VCaP (cell line): ENCODE data around the gene KCNIP4.

Experiments used
- H3K27ac ChIP-seq: fragments of 450-650 bp; 2 replicates; pipeline ENCODE4 v1.5.1; 2017
- TF ChIP-seq, protein P1 (sequence below): fragments of 450-650 bp; conservative IDR thresholded peaks from 2 replicates; pipeline ENCODE4 v1.5.1; 2017; ENCODE audit warnings: mild to moderate bottlenecking, moderate library complexity

KCNIP4 gene

GRCh38 chr4:21695141-21695540 lies 253.4 kb downstream of the KCNIP4 start:
- H3K27ac ChIP-seq: no peak overlapping the region
- TF ChIP-seq, protein P1, sequence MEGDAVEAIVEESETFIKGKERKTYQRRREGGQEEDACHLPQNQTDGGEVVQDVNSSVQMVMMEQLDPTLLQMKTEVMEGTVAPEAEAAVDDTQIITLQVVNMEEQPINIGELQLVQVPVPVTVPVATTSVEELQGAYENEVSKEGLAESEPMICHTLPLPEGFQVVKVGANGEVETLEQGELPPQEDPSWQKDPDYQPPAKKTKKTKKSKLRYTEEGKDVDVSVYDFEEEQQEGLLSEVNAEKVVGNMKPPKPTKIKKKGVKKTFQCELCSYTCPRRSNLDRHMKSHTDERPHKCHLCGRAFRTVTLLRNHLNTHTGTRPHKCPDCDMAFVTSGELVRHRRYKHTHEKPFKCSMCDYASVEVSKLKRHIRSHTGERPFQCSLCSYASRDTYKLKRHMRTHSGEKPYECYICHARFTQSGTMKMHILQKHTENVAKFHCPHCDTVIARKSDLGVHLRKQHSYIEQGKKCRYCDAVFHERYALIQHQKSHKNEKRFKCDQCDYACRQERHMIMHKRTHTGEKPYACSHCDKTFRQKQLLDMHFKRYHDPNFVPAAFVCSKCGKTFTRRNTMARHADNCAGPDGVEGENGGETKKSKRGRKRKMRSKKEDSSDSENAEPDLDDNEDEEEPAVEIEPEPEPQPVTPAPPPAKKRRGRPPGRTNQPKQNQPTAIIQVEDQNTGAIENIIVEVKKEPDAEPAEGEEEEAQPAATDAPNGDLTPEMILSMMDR: no peak

GRCh38 chr4:21692241-21692640 lies 256.3 kb downstream of the KCNIP4 start:
- no peak overlapping the region for H3K27ac ChIP-seq
- TF ChIP-seq, protein P1: no peak

- TF ChIP-seq, protein P1: no peak
- H3K27ac ChIP-seq: no peak overlapping the region
Measured at GRCh38 chr4:21688596-21689265, 259.8 kb downstream of the KCNIP4 start.

GRCh38 chr4:21685911-21686310 lies 262.7 kb downstream of the KCNIP4 start:
- H3K27ac ChIP-seq: no peak overlapping the region
- TF ChIP-seq, protein P1: no peak

- TF ChIP-seq, protein P1: no peak
- no peak overlapping the region for H3K27ac ChIP-seq
Measured at GRCh38 chr4:21680326-21680898, 268.2 kb downstream of the KCNIP4 start.

GRCh38 chr4:21678711-21679110 lies 269.9 kb downstream of the KCNIP4 start:
- H3K27ac ChIP-seq: no peak overlapping the region
- TF ChIP-seq, protein P1: no peak

- TF ChIP-seq, protein P1: no peak
- no peak overlapping the region for H3K27ac ChIP-seq
Measured at GRCh38 chr4:21677173-21677572, 271.4 kb downstream of the KCNIP4 start.
